Measurements from ENCODE around the gene OR5AK2.

OR5AK2 gene

DNA sequence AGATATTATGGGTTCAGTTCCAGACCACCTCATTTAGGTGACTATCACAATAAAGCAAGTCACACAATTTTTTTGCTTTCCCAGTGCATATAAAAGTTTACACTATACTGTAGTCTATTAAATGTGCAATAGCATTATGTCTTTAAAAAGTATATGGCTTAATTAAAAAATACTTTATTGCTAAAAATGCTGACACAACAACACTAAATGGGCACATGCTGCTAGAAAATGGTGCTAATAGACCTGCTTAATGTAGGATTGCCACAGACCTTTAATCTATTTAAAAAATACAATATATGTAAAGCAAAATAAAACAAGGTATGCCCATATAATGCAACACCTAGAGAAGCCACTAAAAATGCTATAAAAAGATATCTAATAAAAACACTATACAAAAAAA lies 27.1 kb upstream of the OR5AK2 start:
- no peaks in the 10 kb centered on the region for H4K20me1 ChIP-seq (ENCODE audit: insufficient read depth, low read length)
- no peak overlapping the region for H3K4me2 ChIP-seq (ENCODE audit: insufficient read depth, low read length)
- no peaks in the 10 kb centered on the region for H3K4me1 ChIP-seq (ENCODE audit: insufficient read depth, low read length)
- ATAC-seq (ENCODE audit: insufficient read depth, low read depth) (no peak), DNase-seq (no peak)
- H3K4me3 ChIP-seq (ENCODE audit: low read depth in 1 of 2, low read length in 2 of 2): no peak overlapping the region
- TF ChIP-seq EZH2 (IDR thresholded peaks at IDR 0.05; ENCODE audit: borderline replicate concordance, low read depth, low read length, severe bottlenecking): no peak
- TF ChIP-seq, protein P1, sequence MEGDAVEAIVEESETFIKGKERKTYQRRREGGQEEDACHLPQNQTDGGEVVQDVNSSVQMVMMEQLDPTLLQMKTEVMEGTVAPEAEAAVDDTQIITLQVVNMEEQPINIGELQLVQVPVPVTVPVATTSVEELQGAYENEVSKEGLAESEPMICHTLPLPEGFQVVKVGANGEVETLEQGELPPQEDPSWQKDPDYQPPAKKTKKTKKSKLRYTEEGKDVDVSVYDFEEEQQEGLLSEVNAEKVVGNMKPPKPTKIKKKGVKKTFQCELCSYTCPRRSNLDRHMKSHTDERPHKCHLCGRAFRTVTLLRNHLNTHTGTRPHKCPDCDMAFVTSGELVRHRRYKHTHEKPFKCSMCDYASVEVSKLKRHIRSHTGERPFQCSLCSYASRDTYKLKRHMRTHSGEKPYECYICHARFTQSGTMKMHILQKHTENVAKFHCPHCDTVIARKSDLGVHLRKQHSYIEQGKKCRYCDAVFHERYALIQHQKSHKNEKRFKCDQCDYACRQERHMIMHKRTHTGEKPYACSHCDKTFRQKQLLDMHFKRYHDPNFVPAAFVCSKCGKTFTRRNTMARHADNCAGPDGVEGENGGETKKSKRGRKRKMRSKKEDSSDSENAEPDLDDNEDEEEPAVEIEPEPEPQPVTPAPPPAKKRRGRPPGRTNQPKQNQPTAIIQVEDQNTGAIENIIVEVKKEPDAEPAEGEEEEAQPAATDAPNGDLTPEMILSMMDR (IDR thresholded peaks at IDR 0.05; ENCODE audit: borderline replicate concordance, extremely low read depth, low read length, poor library complexity, severe bottlenecking): no peak
- H3K9me3 ChIP-seq (ENCODE audit: insufficient read depth, low read length, severe bottlenecking): no peaks in the 10 kb centered on the region
- H3K36me3 ChIP-seq (ENCODE audit: insufficient read depth, low read length): no peaks in the 10 kb centered on the region
- no peak overlapping the region for H2AFZ ChIP-seq (ENCODE audit: low read depth, low read length)
- no peak overlapping the region for H3K9ac ChIP-seq (ENCODE audit: low read depth, low read length)
- no peaks in the 10 kb centered on the region for H3K27me3 ChIP-seq (ENCODE audit: insufficient read depth, low read length, poor library complexity)
- no peaks in the 10 kb centered on the region for H3K79me2 ChIP-seq (ENCODE audit: insufficient read depth, low read length)
- no peak overlapping the region for H3K27ac ChIP-seq (ENCODE audit: low read length)

DNA sequence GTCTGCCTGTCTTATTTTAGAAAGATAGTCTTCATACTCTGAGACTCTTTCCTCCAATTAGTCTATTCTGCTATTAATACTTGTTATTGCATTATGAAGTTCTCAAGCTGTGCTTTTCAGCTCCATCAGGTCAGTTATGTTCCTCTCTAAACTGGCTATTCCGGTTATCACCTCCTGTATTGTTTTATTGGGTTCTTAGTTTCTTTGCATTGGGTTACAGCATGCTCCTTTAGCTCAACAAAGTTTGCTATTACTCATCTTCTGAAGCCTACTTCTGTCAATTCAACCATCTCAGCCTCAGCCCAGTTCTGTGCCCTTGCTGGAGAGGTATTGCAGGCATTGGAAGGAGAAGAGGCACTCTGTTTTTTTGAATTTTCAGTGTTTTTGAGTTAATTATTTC lies 21.0 kb upstream of the OR5AK2 start:
- DNase-seq (no peak), ATAC-seq (ENCODE audit: insufficient read depth, low read depth) (no peak)
- no peaks in the 10 kb centered on the region for H3K4me1 ChIP-seq (ENCODE audit: insufficient read depth, low read length)
- no peak overlapping the region for H3K9ac ChIP-seq (ENCODE audit: low read depth, low read length)
- no peak overlapping the region for H3K4me3 ChIP-seq (ENCODE audit: low read depth in 1 of 2, low read length in 2 of 2)
- no peak overlapping the region for H3K4me2 ChIP-seq (ENCODE audit: insufficient read depth, low read length)
- no peaks in the 10 kb centered on the region for H3K27me3 ChIP-seq (ENCODE audit: insufficient read depth, low read length, poor library complexity)
- no peak overlapping the region for H2AFZ ChIP-seq (ENCODE audit: low read depth, low read length)
- no peaks in the 10 kb centered on the region for H4K20me1 ChIP-seq (ENCODE audit: insufficient read depth, low read length)
- no peaks in the 10 kb centered on the region for H3K9me3 ChIP-seq (ENCODE audit: insufficient read depth, low read length, severe bottlenecking)
- no peak overlapping the region for H3K27ac ChIP-seq (ENCODE audit: low read length)
- H3K36me3 ChIP-seq (ENCODE audit: insufficient read depth, low read length): no peaks in the 10 kb centered on the region
- TF ChIP-seq EZH2 (IDR thresholded peaks at IDR 0.05; ENCODE audit: borderline replicate concordance, low read depth, low read length, severe bottlenecking): no peak
- TF ChIP-seq, protein P1 (IDR thresholded peaks at IDR 0.05; ENCODE audit: borderline replicate concordance, extremely low read depth, low read length, poor library complexity, severe bottlenecking): no peak
- H3K79me2 ChIP-seq (ENCODE audit: insufficient read depth, low read length): no peaks in the 10 kb centered on the region

DNA sequence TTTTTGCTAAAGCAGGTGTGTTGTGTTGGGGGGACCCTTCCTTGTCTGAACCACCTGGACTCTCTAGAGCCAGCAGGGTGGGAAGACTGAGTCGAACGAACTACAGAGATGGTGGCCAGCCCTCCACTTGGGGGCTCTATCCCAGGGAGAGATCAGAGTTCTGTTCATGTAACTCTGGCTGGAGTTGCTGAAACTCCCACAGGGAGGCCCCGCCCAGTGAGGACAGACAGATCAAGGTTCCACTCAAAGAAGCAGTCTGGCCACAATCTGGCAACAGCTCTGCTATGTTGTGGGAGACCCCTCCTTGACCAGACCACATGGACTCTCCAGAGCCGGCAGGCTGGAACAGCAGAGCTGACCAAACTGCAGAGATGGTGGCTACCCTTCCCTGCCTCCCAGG lies 20.2 kb upstream of the OR5AK2 start:
- no peak overlapping the region for H3K4me2 ChIP-seq (ENCODE audit: insufficient read depth, low read length)
- TF ChIP-seq EZH2 (IDR thresholded peaks at IDR 0.05; ENCODE audit: borderline replicate concordance, low read depth, low read length, severe bottlenecking): no peak
- TF ChIP-seq, protein P1 (IDR thresholded peaks at IDR 0.05; ENCODE audit: borderline replicate concordance, extremely low read depth, low read length, poor library complexity, severe bottlenecking): no peak

DNA sequence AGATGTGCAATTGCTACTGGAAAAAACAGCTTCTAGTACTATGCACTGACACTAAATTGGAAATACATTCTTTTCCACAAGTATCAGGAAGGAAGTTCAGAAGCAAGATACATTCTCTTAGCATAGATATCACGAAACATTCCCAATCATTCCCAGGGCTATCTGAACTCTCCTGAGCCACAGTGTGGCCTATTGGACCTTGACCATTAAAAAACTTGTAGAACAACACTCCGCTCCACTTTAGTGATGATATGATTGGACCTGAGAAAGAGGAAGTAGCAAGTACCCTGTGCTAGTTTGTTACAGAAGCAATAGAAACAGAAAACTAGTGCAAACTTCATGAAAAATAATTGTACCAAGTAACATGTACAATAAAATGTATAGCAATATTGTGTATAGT lies 11.4 kb upstream of the OR5AK2 start:
- Histone ChIP-seq H3K9me3 (ENCODE audit: insufficient read depth, low read length, severe bottlenecking) (no peaks in the 10 kb centered on the region), H3K36me3 (ENCODE audit: insufficient read depth, low read length) (no peaks in the 10 kb centered on the region), H2AFZ (ENCODE audit: low read depth, low read length) (no peak overlapping the region), H3K4me3 (ENCODE audit: low read depth in 1 of 2, low read length in 2 of 2) (no peak overlapping the region), H3K4me1 (ENCODE audit: insufficient read depth, low read length) (no peaks in the 10 kb centered on the region), H3K9ac (ENCODE audit: low read depth, low read length) (no peak overlapping the region), H3K27me3 (ENCODE audit: insufficient read depth, low read length, poor library complexity) (no peaks in the 10 kb centered on the region), H3K4me2 (ENCODE audit: insufficient read depth, low read length) (no peak overlapping the region), H4K20me1 (ENCODE audit: insufficient read depth, low read length) (no peaks in the 10 kb centered on the region), H3K79me2 (ENCODE audit: insufficient read depth, low read length) (no peaks in the 10 kb centered on the region), H3K27ac (ENCODE audit: low read length) (no peak overlapping the region)
- no peak for ATAC-seq (ENCODE audit: insufficient read depth, low read depth)
- TF ChIP-seq, protein P1 (IDR thresholded peaks at IDR 0.05; ENCODE audit: borderline replicate concordance, extremely low read depth, low read length, poor library complexity, severe bottlenecking): no peak
- TF ChIP-seq EZH2 (IDR thresholded peaks at IDR 0.05; ENCODE audit: borderline replicate concordance, low read depth, low read length, severe bottlenecking): no peak
- no peak for DNase-seq

More for the DNA sequence above, 20.2 kb upstream of the OR5AK2 start:
- Histone ChIP-seq H3K9me3 (ENCODE audit: insufficient read depth, low read length, severe bottlenecking) (no peaks in the 10 kb centered on the region), H3K36me3 (ENCODE audit: insufficient read depth, low read length) (no peaks in the 10 kb centered on the region), H3K9ac (ENCODE audit: low read depth, low read length) (no peak overlapping the region), H3K27me3 (ENCODE audit: insufficient read depth, low read length, poor library complexity) (no peaks in the 10 kb centered on the region), H4K20me1 (ENCODE audit: insufficient read depth, low read length) (no peaks in the 10 kb centered on the region), H3K79me2 (ENCODE audit: insufficient read depth, low read length) (no peaks in the 10 kb centered on the region), H3K27ac (ENCODE audit: low read length) (no peak overlapping the region), H2AFZ (ENCODE audit: low read depth, low read length) (no peak overlapping the region), H3K4me1 (ENCODE audit: insufficient read depth, low read length) (no peaks in the 10 kb centered on the region), H3K4me3 (ENCODE audit: low read depth in 1 of 2, low read length in 2 of 2) (no peak overlapping the region)
- DNase-seq (no peak), ATAC-seq (ENCODE audit: insufficient read depth, low read depth) (no peak)
